ENCODE data around the gene HS1BP3. TPM values are rescaled to one million over a fixed set of nuclear protein-coding genes. Genes with fewer than 3 reads are reported as not detected.
A peak's percentile ranks its signal among the peaks of the same experiment; 100 is the strongest.

Gene HS1BP3
- total and polyA plus RNA-seq, 2 of the 13 experiments (the other 11 are each of a cell fraction or from before 2014, with no cell fraction given): 15.2 to 22.0 TPM

DNA sequence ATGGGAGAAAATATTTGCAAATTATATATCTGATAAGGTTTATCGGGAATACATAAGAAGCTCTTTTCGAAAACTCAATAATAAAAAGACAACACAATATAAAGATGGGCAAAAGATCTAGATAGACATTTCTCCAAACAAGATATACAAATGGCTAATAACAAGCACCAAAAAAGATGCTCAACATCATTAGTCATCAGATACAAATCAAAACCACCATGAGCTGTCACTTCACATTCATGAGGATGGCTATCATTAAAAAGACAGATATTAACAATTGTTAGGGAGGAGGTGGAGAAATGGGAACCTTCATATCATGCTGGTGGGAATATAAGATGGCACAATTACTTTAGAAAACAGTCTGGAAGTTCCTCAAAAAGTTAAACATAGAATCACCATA, 48.1 kb downstream of the HS1BP3 start:
- Histone ChIP-seq H3K36me3 (replicated peaks in 1 of 2; ENCODE audit: control insufficient read depth in 1 of 2, insufficient read depth in 2 of 2, low read length in 2 of 2) (no peaks in the 10 kb centered on the region), H3K4me1 (ENCODE audit: insufficient read depth, low read length) (peaks cover 35% of the 10 kb centered on the region), H3K27me3 (ENCODE audit: control insufficient read depth in 1 of 2, insufficient read depth in 2 of 2, low read length in 2 of 2) (no peaks in the 10 kb centered on the region), H3K27ac (ENCODE audit: extremely low read length, insufficient read depth, low read length) (no peak overlapping the region), H3K4me2 (ENCODE audit: low read depth, low read length) (no peak overlapping the region), H3K4me3 (replicated peaks in 1 of 3; ENCODE audit: insufficient read depth in 1 of 3, low read depth in 2 of 3, low read length in 3 of 3) (no peak overlapping the region), H3K9me3 (ENCODE audit: low read length) (no peaks in the 10 kb centered on the region), H3K79me2 (ENCODE audit: insufficient read depth, low read length) (peaks cover 8% of the 10 kb centered on the region), H3K9ac (ENCODE audit: insufficient read depth, low read depth, low read length) (no peak overlapping the region), H2AFZ (ENCODE audit: low read length) (no peak overlapping the region), H4K20me1 (ENCODE audit: insufficient read depth, low read length) (no peaks in the 10 kb centered on the region)
- FAIRE-seq: no peak
- 95% methylated on average over 2 of the region's 2 CpGs for WGBS (ENCODE audit: low lambda C conversion rate)
- ChIA-PET POLR2A (interaction anchor here (0.9 to 36.8 kb wide), 4 partner anchors 8 to 151 kb away, joined by 3 to 1537 read pairs (median 3); partner anchors contain the start of gene RHOB), CTCF (ENCODE audit: low intra/inter-chr PET ratio, low total read pairs) (no interaction called here)
- intact Hi-C loops (cut with micrococcal nuclease; ENCODE audit: unreplicated experiment) (no loop called here), in situ Hi-C loops (cut with HindIII; ENCODE audit: extremely low pct_ligation_motif_present, low pct_unique_long_range_greater_than_20kb) (no loop called here)
- DNase-seq (ENCODE audit: low spot score): no peak
- no peak for ATAC-seq
- BruUV-seq (replicated peaks): no TSS peak
- TF ChIP-seq SIN3A (IDR thresholded peaks at IDR 0.05; ENCODE audit: borderline replicate concordance, low read depth, low read length): no peak

GRCh38 chr2:20600756-20601325, 50.1 kb downstream of the HS1BP3 start:
- no peaks in the 10 kb centered on the region for H4K20me1 ChIP-seq (ENCODE audit: insufficient read depth, low read length)
- intact Hi-C loops (cut with micrococcal nuclease; ENCODE audit: unreplicated experiment): loop anchor here (1.0 kb wide), 1 partner anchor 34 kb away; no protein-coding TSS in a partner anchor
- no peak overlapping the region for H2AFZ ChIP-seq (ENCODE audit: low read length)
- DNase-seq (ENCODE audit: low spot score): no peak
- no peak for ATAC-seq
- H3K9ac ChIP-seq (ENCODE audit: insufficient read depth, low read depth, low read length): no peak overlapping the region
- H3K9me3 ChIP-seq (ENCODE audit: low read length): no peaks in the 10 kb centered on the region
- H3K27me3 ChIP-seq (ENCODE audit: control insufficient read depth in 1 of 2, insufficient read depth in 2 of 2, low read length in 2 of 2): no peaks in the 10 kb centered on the region
- BruUV-seq (replicated peaks): no TSS peak
- peaks cover 13% of the 10 kb centered on the region for H3K79me2 ChIP-seq (ENCODE audit: insufficient read depth, low read length)
- no peak overlapping the region for H3K4me2 ChIP-seq (ENCODE audit: low read depth, low read length)
- WGBS (ENCODE audit: low lambda C conversion rate): 63% methylated on average over 1 of the region's 1 CpG
- H3K4me3 ChIP-seq (replicated peaks in 1 of 3; ENCODE audit: insufficient read depth in 1 of 3, low read depth in 2 of 3, low read length in 3 of 3): no peak overlapping the region
- POLR2A ChIA-PET: interaction anchor here (0.8 to 36.8 kb wide), 4 partner anchors 9 to 149 kb away, joined by 4 to 1537 read pairs (median 244); partner anchors contain the start of gene RHOB
- H3K27ac ChIP-seq (ENCODE audit: extremely low read length, insufficient read depth, low read length): peak overlapping the region; percentile 68
- FAIRE-seq: no peak
- in situ Hi-C loops (cut with HindIII; ENCODE audit: extremely low pct_ligation_motif_present, low pct_unique_long_range_greater_than_20kb): no loop called here
- no peaks in the 10 kb centered on the region for H3K36me3 ChIP-seq (replicated peaks in 1 of 2; ENCODE audit: control insufficient read depth in 1 of 2, insufficient read depth in 2 of 2, low read length in 2 of 2)
- H3K4me1 ChIP-seq (ENCODE audit: insufficient read depth, low read length): peaks cover 55% of the 10 kb centered on the region
- CTCF ChIA-PET (ENCODE audit: low intra/inter-chr PET ratio, low total read pairs): interaction anchor here (1.1 to 2.2 kb wide), 3 partner anchors 18 to 158 kb away, joined by 6 to 18 read pairs (median 7); no protein-coding TSS in a partner anchor
- TF ChIP-seq, protein P1, sequence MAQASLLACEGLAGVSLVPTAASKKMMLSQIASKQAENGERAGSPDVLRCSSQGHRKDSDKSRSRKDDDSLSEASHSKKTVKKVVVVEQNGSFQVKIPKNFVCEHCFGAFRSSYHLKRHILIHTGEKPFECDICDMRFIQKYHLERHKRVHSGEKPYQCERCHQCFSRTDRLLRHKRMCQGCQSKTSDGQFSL (CRISPR knock-in tag; IDR thresholded peaks at IDR 0.05): no peak
- TF ChIP-seq ZNF570 (CRISPR knock-in tag; IDR thresholded peaks at IDR 0.05; ENCODE audit: borderline replicate concordance) (no peak), ZNF652 (CRISPR knock-in tag; IDR thresholded peaks at IDR 0.05; ENCODE audit: borderline replicate concordance, low read depth) (no peak), NFE2L1 (CRISPR knock-in tag; IDR thresholded peaks at IDR 0.05; ENCODE audit: borderline replicate concordance) (no peak), TOE1 (CRISPR knock-in tag; IDR thresholded peaks at IDR 0.05) (no peak), ZSCAN25 (CRISPR knock-in tag; IDR thresholded peaks at IDR 0.05) (no peak), NFATC3 (CRISPR knock-in tag; IDR thresholded peaks at IDR 0.05) (no peak), ZNF354B (CRISPR knock-in tag; IDR thresholded peaks at IDR 0.05) (no peak), SMC3 (IDR thresholded peaks at IDR 0.05; ENCODE audit: low read length) (peak; percentile 83), NPAS2 (CRISPR knock-in tag; IDR thresholded peaks at IDR 0.05; ENCODE audit: borderline replicate concordance) (no peak)
- TF ChIP-seq, protein P2, sequence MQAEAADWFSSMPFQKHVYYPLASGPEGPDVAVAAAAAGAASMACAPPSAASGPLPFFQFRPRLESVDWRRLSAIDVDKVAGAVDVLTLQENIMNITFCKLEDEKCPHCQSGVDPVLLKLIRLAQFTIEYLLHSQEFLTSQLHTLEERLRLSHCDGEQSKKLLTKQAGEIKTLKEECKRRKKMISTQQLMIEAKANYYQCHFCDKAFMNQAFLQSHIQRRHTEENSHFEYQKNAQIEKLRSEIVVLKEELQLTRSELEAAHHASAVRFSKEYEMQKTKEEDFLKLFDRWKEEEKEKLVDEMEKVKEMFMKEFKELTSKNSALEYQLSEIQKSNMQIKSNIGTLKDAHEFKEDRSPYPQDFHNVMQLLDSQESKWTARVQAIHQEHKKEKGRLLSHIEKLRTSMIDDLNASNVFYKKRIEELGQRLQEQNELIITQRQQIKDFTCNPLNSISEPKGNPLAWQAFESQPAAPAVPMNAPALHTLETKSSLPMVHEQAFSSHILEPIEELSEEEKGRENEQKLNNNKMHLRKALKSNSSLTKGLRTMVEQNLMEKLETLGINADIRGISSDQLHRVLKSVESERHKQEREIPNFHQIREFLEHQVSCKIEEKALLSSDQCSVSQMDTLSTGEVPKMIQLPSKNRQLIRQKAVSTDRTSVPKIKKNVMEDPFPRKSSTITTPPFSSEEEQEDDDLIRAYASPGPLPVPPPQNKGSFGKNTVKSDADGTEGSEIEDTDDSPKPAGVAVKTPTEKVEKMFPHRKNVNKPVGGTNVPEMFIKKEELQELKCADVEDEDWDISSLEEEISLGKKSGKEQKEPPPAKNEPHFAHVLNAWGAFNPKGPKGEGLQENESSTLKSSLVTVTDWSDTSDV (CRISPR knock-in tag; IDR thresholded peaks at IDR 0.05): no peak
- TF ChIP-seq, protein P3, sequence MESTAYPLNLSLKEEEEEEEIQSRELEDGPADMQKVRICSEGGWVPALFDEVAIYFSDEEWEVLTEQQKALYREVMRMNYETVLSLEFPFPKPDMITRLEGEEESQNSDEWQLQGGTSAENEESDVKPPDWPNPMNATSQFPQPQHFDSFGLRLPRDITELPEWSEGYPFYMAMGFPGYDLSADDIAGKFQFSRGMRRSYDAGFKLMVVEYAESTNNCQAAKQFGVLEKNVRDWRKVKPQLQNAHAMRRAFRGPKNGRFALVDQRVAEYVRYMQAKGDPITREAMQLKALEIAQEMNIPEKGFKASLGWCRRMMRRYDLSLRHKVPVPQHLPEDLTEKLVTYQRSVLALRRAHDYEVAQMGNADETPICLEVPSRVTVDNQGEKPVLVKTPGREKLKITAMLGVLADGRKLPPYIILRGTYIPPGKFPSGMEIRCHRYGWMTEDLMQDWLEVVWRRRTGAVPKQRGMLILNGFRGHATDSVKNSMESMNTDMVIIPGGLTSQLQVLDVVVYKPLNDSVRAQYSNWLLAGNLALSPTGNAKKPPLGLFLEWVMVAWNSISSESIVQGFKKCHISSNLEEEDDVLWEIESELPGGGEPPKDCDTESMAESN (CRISPR knock-in tag; conservative IDR thresholded peaks at IDR 0.05): no peak

All from HepG2 (cell line).